Measurements from ENCODE around the gene ISG20L2. TPM values are rescaled to one million over a fixed set of nuclear protein-coding genes. Genes with fewer than 3 reads are reported as not detected.
A peak's percentile ranks its signal among the peaks of the same experiment; 100 is the strongest.

ISG20L2 gene
- total RNA-seq, 1 donor from 2014 or later, result 23.7 TPM

GRCh38 chr1:156690675-156691036, 37.9 kb downstream of the ISG20L2 start:
- Mint-ChIP-seq H3K4me1 (peaks cover 58% of the 10 kb centered on the region), H3K27me3 (ENCODE audit: insufficient read depth, low read depth) (peaks cover 13% of the 10 kb centered on the region), H3K27ac (peak overlapping the region; percentile 74), H3K36me3 (no peaks in the 10 kb centered on the region), H3K9me3 (no peaks in the 10 kb centered on the region), H3K4me3 (peak overlapping the region; percentile 78)
- Histone ChIP-seq H3K36me3 (no peaks in the 10 kb centered on the region), H3K9me3 (ENCODE audit: low read depth) (no peaks in the 10 kb centered on the region), H3F3A (ENCODE audit: low read depth) (peaks cover 52% of the 10 kb centered on the region), H3K9ac (no peak overlapping the region), H3K27ac (no peak overlapping the region), H3K79me2 (ENCODE audit: low read depth) (no peaks in the 10 kb centered on the region), H4K20me1 (ENCODE audit: low read depth) (no peaks in the 10 kb centered on the region), H2AFZ (replicated peaks) (no peak overlapping the region), H3K4me2 (peak overlapping the region; percentile 84), H3K27me3 (peaks cover 15% of the 10 kb centered on the region), H3K4me1 (peaks cover 53% of the 10 kb centered on the region), H3K4me3 (no peak overlapping the region)
- DNase-seq (ENCODE audit: low spot score), result no peak
- no peak for TF ChIP-seq CTCF (IDR thresholded peaks at IDR 0.05)
- TF ChIP-seq EZH2 (IDR thresholded peaks at IDR 0.05), result no peak
- no peak for TF ChIP-seq EZH2phosphoT487 (IDR thresholded peaks at IDR 0.05)

DNA sequence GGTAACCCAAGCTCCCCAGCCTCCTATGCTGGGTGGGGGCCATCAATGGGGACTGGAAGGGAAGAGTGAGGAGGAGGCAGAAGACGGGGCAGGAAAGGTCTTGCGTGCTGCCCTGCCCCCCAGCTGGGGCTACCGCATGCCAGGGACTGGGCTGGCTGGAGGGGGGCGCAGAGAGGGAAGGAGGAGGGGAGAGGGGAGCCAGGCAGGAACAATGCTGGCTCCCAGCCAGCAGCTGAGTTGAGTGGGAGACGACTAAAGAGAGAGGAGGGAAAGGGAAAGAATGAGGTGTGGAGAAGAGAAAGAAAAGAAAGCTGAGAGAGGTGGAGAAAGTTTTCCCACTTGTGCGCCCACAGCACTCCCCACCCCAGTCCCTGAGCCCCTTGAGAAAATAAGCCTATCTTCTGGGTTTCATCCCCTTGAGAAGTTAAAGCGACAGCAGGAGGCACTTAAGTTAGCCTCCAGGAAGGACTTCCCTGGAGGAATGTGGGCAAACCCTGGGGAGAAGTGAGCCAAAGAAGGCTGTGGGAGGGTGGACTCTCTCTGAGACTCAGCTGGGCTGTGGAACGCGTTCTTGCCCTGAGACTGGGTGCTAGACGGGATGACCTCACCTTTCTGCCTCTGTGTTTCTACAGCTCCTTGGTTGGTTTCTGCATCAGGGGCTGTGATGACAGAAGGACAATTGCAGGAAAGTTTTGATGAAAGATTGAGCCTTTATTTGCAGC, 38.5 kb downstream of the ISG20L2 start:
- Histone ChIP-seq H3F3A (ENCODE audit: low read depth) (peaks cover 52% of the 10 kb centered on the region), H3K9me3 (ENCODE audit: low read depth) (no peaks in the 10 kb centered on the region), H3K36me3 (no peaks in the 10 kb centered on the region), H3K4me2 (peak overlapping the region; percentile 84), H3K79me2 (ENCODE audit: low read depth) (no peaks in the 10 kb centered on the region), H2AFZ (replicated peaks) (no peak overlapping the region), H3K4me1 (peaks cover 53% of the 10 kb centered on the region), H4K20me1 (ENCODE audit: low read depth) (no peaks in the 10 kb centered on the region), H3K9ac (no peak overlapping the region), H3K27ac (no peak overlapping the region), H3K4me3 (peak overlapping the region; percentile 44), H3K27me3 (peaks cover 15% of the 10 kb centered on the region)
- no peak for TF ChIP-seq EZH2phosphoT487 (IDR thresholded peaks at IDR 0.05)
- TF ChIP-seq CTCF (IDR thresholded peaks at IDR 0.05), result no peak
- TF ChIP-seq EZH2 (IDR thresholded peaks at IDR 0.05), result no peak
- Mint-ChIP-seq H3K9me3 (no peaks in the 10 kb centered on the region), H3K4me1 (peaks cover 58% of the 10 kb centered on the region), H3K27ac (peak overlapping the region; percentile 74), H3K36me3 (no peaks in the 10 kb centered on the region), H3K27me3 (ENCODE audit: insufficient read depth, low read depth) (peaks cover 13% of the 10 kb centered on the region), H3K4me3 (peak overlapping the region; percentile 78)
- DNase-seq (ENCODE audit: low spot score), result peak; percentile 54

DNA sequence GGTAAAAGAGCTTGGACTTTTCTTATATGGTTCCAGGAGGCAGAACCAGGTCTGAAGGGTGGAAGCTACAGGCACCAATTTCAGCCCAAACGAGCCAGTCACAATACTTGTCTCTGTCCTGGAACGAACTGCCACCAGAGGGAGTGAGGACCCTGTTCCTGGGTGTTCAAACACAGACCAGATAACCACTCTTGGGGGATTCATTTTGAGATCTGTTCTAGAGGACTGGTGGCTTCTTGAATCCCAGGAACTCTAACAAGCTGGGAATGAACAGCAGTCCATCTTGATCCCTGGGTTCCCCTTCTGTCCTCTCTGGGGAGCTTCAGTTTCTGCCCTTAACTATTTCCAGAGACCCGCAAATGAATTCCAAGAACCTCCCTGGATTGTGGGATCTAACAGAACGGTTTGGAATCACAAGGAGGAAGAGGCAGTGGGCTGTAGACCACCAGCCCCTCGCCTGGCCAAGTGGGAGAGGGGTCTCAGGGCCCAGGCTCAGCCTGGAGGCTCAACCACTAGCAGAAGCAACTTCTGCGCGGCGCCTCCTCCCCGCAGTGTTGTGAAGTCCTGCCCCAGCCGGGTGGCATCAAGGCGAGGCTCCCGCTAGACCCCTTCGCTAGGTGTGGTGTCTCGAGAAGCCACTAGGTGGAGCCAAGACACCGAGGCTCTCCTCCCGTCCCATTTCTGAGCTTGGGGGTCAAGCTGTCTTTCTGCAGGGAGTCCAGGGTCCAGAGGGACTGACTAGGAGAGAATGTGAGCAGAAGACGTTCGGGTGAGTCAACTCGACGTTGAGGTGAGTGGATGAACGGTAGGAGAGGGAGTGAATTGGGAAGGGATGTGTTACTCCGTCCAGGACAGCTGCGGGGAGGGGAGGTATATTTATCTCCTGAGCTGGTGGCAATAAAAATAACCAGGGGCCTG, 39.3 kb downstream of the ISG20L2 start:
- Mint-ChIP-seq H3K9me3 (no peaks in the 10 kb centered on the region), H3K27me3 (ENCODE audit: insufficient read depth, low read depth) (peaks cover 13% of the 10 kb centered on the region), H3K4me3 (peak overlapping the region; percentile 78), H3K36me3 (no peaks in the 10 kb centered on the region), H3K27ac (peak overlapping the region; percentile 85), H3K4me1 (peaks cover 56% of the 10 kb centered on the region)
- Histone ChIP-seq H2AFZ (replicated peaks) (peak overlapping the region; percentile 92), H3K9me3 (ENCODE audit: low read depth) (no peaks in the 10 kb centered on the region), H3K9ac (no peak overlapping the region), H3K27ac (no peak overlapping the region), H4K20me1 (ENCODE audit: low read depth) (no peaks in the 10 kb centered on the region), H3K4me2 (peak overlapping the region; percentile 84), H3K27me3 (peaks cover 15% of the 10 kb centered on the region), H3K79me2 (ENCODE audit: low read depth) (no peaks in the 10 kb centered on the region), H3K36me3 (no peaks in the 10 kb centered on the region), H3K4me1 (peaks cover 46% of the 10 kb centered on the region), H3F3A (ENCODE audit: low read depth) (peaks cover 46% of the 10 kb centered on the region), H3K4me3 (peak overlapping the region; percentile 44)
- peak; percentile 79 for TF ChIP-seq CTCF (IDR thresholded peaks at IDR 0.05)
- no peak for TF ChIP-seq EZH2 (IDR thresholded peaks at IDR 0.05)
- TF ChIP-seq EZH2phosphoT487 (IDR thresholded peaks at IDR 0.05), result no peak
- peak; percentile 94 for DNase-seq (ENCODE audit: low spot score)
